CD4-positive, alpha-beta memory T cell (primary cell): ENCODE data around the gene ZRSR2. TPM values are rescaled to one million over a fixed set of nuclear protein-coding genes. Genes with fewer than 3 reads are reported as not detected.
A peak's percentile ranks its signal among the peaks of the same experiment; 100 is the strongest.

Experiments used
- CTCF ChIA-PET: fragments of 350-600 bp; sonication (Branson Sonifier 250); formaldehyde crosslinking; loops from one replicate; lab custom pipeline; 2021; ENCODE audit warnings: inconsistent platforms; ENCODE audit not compliant: partially characterized antibody; lab: Charles Lee
- POLR2A ChIA-PET: fragments of 350-600 bp; sonication (Branson Sonifier 250); formaldehyde crosslinking; loops from one replicate; lab custom pipeline; 2021; ENCODE audit not compliant: partially characterized antibody; lab: Charles Lee
- DNase-seq, 5 donors: peaks; one replicate each; pipeline versions ENCODE4 v3.0.0 to v3.0.0-alpha.2; 2020 to 2022; ENCODE audit warnings: mixed read lengths in 1 of 5
- H3K27ac ChIP-seq: one replicate; pipeline ENCODE4 v1.7.0; 2013; ENCODE audit warnings: low read depth, low read length
- H3K27me3 ChIP-seq: 2 replicates; pipeline ENCODE4 v1.7.0; 2013; ENCODE audit warnings: mild to moderate bottlenecking, low read length, moderate library complexity; ENCODE audit not compliant: insufficient read depth
- H3K36me3 ChIP-seq: 2 replicates; pipeline ENCODE4 v1.7.0; 2013; ENCODE audit warnings: mild to moderate bottlenecking, low read length, moderate library complexity; ENCODE audit not compliant: insufficient read depth
- H3K4me1 ChIP-seq: 2 replicates; pipeline ENCODE4 v1.7.0; 2013; ENCODE audit warnings: mild to moderate bottlenecking, low read length, moderate library complexity; ENCODE audit not compliant: insufficient read depth
- H3K4me3 ChIP-seq, 2 donors: one replicate each; pipeline ENCODE4 v1.7.0; 2013; ENCODE audit warnings: low read length in 2 of 2, mild to moderate bottlenecking in 1 of 2
- H3K9me3 ChIP-seq, 2 donors: one replicate each; pipeline ENCODE4 v1.7.0; 2013; ENCODE audit warnings: low read length in 2 of 2, control low read depth in 1 of 2; ENCODE audit not compliant: control insufficient read depth in 1 of 2
- H3K27ac Mint-ChIP-seq, 7 donors: one replicate each; pipeline ENCODE4 v1.8.0; 2020 to 2021; ENCODE audit warnings: mixed read lengths in 7 of 7, mild to moderate bottlenecking in 6 of 7, inconsistent platforms in 3 of 7, moderate library complexity in 3 of 7
- H3K27me3 Mint-ChIP-seq, 2 donors: one replicate each; pipeline ENCODE4 v1.8.0; 2020 to 2021; ENCODE audit warnings: mixed read lengths in 2 of 2
- H3K36me3 Mint-ChIP-seq, 2 donors: one replicate each; pipeline ENCODE4 v1.8.0; 2020 to 2021; ENCODE audit warnings: mixed read lengths in 2 of 2, inconsistent platforms in 1 of 2, mild to moderate bottlenecking in 1 of 2
- H3K4me1 Mint-ChIP-seq, 4 donors: one replicate each; pipeline ENCODE4 v1.8.0; 2020 to 2021; ENCODE audit warnings: mixed read lengths in 4 of 4, mild to moderate bottlenecking in 1 of 4
- H3K4me3 Mint-ChIP-seq, 8 donors: one replicate each; pipeline ENCODE4 v1.8.0; 2020 to 2021; ENCODE audit warnings: mixed read lengths in 8 of 8, mild to moderate bottlenecking in 7 of 8, moderate library complexity in 6 of 8, inconsistent platforms in 3 of 8
- H3K9me3 Mint-ChIP-seq, 8 donors: one replicate each; pipeline ENCODE4 v1.8.0; 2020 to 2021; ENCODE audit warnings: mixed read lengths in 8 of 8, mild to moderate bottlenecking in 5 of 8, inconsistent platforms in 3 of 8, moderate library complexity in 1 of 8
- intact Hi-C: fragments of 100-400 bp; cut with micrococcal nuclease; formaldehyde crosslinking; loops from one replicate; pipeline ENCODE4 v1.15.1; 2023
- polyA plus RNA-seq, 2 donors: library from polyadenylated mRNA; unstranded; fragments of 300-500 nt; fragmentation: Illumina TruSeq; gene quantifications; one replicate each; pipeline ENCODE4 v1.2.3, GENCODE V29; 2021
- total RNA-seq, 2 experiments: library from RNA; stranded (reverse); gene quantifications; one replicate each; pipeline ENCODE4 v1.2.3, GENCODE V29; 2021

ZRSR2 gene
- total and polyA plus RNA-seq, 4 experiments from 2014 or later, result 19.5 to 42.2 (median 30.4) TPM

DNA sequence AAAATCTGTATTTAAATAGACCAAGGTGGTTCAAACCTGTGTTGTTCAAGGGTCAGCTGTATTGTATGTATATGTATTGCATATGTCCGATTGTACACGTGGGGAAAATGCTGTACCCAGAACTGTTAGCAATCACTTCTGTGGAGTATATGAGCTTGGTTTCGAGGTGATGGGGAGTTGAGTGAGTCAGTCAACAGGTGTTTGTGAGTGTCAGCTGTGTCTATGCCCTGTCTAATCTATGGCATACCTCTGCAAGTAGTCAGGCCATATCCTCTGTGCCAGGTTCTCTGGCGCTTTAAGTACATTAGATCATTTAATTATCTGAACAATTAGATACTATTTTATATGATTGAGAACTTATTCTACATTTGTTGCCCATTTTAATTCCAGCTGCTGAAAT is 7.4 kb downstream of the ZRSR2 start:
- Mint-ChIP-seq H3K27me3 (no peaks in the 10 kb centered on the region), H3K27ac (peak overlapping the region in 1 of 7 donors; percentile 63), H3K9me3 (no peaks in the 10 kb centered on the region), H3K4me1 (peaks cover 24 to 57% (median 44%) of the 10 kb centered on the region in 4 donors), H3K36me3 (peaks cover 38 to 52% of the 10 kb centered on the region in 2 donors), H3K4me3 (peak overlapping the region in 2 of 8 donors; percentile 40 to 64)
- no peaks in the 10 kb centered on the region for H3K9me3 ChIP-seq
- no peak overlapping the region for H3K27ac ChIP-seq
- POLR2A ChIA-PET, result no interaction called here
- H3K4me3 ChIP-seq, result no peak overlapping the region
- no peaks in the 10 kb centered on the region for H3K27me3 ChIP-seq
- DNase-seq, result no peak
- CTCF ChIA-PET, result no interaction called here
- intact Hi-C loops, result no loop called here
- H3K36me3 ChIP-seq, result no peaks in the 10 kb centered on the region
- H3K4me1 ChIP-seq, result peaks cover 21% of the 10 kb centered on the region

GRCh38 chrX:15804563-15804962 is 14.3 kb downstream of the ZRSR2 start:
- H3K27ac ChIP-seq, result no peak overlapping the region
- DNase-seq, result no peak
- ChIA-PET POLR2A (interaction anchor here (1.0 kb wide), 2 partner anchors 13 to 19 kb away, joined by 3 read pairs; no protein-coding TSS in a partner anchor), CTCF (interaction anchor here (1.2 kb wide), 1 partner anchor 46 kb away, joined by 3 read pairs; no protein-coding TSS in a partner anchor)
- no peaks in the 10 kb centered on the region for H3K4me1 ChIP-seq
- H3K27me3 ChIP-seq, result no peaks in the 10 kb centered on the region
- no peaks in the 10 kb centered on the region for H3K27me3 Mint-ChIP-seq
- no peak overlapping the region for H3K27ac Mint-ChIP-seq
- no peaks in the 10 kb centered on the region for H3K9me3 ChIP-seq
- H3K36me3 Mint-ChIP-seq, result peaks cover 43 to 44% of the 10 kb centered on the region in 2 donors
- H3K4me1 Mint-ChIP-seq, result peaks cover 0 to 3% (median 1%) of the 10 kb centered on the region in 4 donors
- H3K4me3 ChIP-seq, result no peak overlapping the region
- intact Hi-C loops, result loop anchor here (5.0 kb wide), 1 partner anchor 37 kb away; no protein-coding TSS in a partner anchor
- H3K36me3 ChIP-seq, result peaks cover 4% of the 10 kb centered on the region
- H3K4me3 Mint-ChIP-seq, result no peak overlapping the region
- H3K9me3 Mint-ChIP-seq, result no peaks in the 10 kb centered on the region

- Mint-ChIP-seq H3K9me3 (no peaks in the 10 kb centered on the region), H3K4me1 (peaks cover 0 to 5% (median 2%) of the 10 kb centered on the region in 4 donors), H3K4me3 (no peak overlapping the region), H3K27me3 (no peaks in the 10 kb centered on the region), H3K27ac (no peak overlapping the region), H3K36me3 (peaks cover 47 to 67% of the 10 kb centered on the region in 2 donors)
- peaks cover 15% of the 10 kb centered on the region for H3K36me3 ChIP-seq
- intact Hi-C loops, result no loop called here
- no peaks in the 10 kb centered on the region for H3K27me3 ChIP-seq
- DNase-seq, result no peak
- CTCF ChIA-PET, result no interaction called here
- no peaks in the 10 kb centered on the region for H3K9me3 ChIP-seq
- no peak overlapping the region for H3K4me3 ChIP-seq
- H3K27ac ChIP-seq, result no peak overlapping the region
- no peaks in the 10 kb centered on the region for H3K4me1 ChIP-seq
- POLR2A ChIA-PET, result no interaction called here
Observed at GRCh38 chrX:15808254-15808653, 18.0 kb downstream of the ZRSR2 start.

DNA sequence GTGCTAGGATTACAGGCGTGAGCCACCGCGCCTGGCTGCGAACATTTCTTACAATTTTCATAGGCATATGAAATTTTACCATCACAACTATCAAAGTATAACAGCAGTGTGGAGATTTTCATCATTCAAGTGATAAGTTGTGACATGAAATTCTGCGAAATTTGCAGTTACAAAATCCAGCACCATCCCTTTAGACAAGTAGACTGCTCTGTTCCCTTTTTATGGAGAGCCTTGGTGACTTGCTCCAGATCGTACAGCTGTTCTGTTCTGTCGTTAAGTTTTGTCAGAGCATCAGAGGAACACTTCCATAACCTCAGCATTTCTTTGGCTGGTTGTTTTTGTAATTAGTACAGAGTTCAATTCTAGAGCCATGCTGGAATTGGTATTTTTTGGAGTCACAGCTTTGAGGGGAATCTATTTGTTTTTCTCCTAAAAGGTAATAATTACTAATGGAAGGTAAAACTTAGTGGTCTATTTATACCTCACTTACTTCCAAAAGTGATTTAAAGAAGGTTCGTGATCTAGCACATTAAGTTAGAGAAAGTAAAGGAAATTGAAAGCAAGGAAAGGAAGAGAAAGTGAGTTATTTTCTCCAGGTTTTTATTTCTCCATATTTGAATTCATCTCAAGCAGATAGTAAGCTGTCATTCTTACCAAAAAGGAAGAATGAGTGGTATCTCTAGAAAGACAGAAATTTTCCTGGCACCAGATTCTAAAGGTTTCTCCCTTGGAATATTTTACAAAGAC is 22.1 kb downstream of the ZRSR2 start:
- H3K27me3 Mint-ChIP-seq, result no peaks in the 10 kb centered on the region
- Histone ChIP-seq H3K27me3 (no peaks in the 10 kb centered on the region), H3K4me3 (no peak overlapping the region), H3K27ac (no peak overlapping the region), H3K36me3 (peaks cover 10% of the 10 kb centered on the region), H3K9me3 (no peaks in the 10 kb centered on the region), H3K4me1 (peaks cover 30% of the 10 kb centered on the region)
- H3K4me1 Mint-ChIP-seq, result peaks cover 20 to 32% (median 29%) of the 10 kb centered on the region in 4 donors
- peaks cover 48 to 51% of the 10 kb centered on the region in 2 donors for H3K36me3 Mint-ChIP-seq
- intact Hi-C loops, result no loop called here
- H3K27ac Mint-ChIP-seq, result peak overlapping the region in 1 of 7 donors; percentile 14
- CTCF ChIA-PET, result no interaction called here
- peaks cover 0 to 2% (median 0%) of the 10 kb centered on the region in 8 donors for H3K9me3 Mint-ChIP-seq
- H3K4me3 Mint-ChIP-seq, result no peak overlapping the region
- no peak for DNase-seq
- POLR2A ChIA-PET, result interaction anchor here (0.6 kb wide), 1 partner anchor 30 kb away, joined by 3 read pairs; no protein-coding TSS in a partner anchor

- H3K36me3 Mint-ChIP-seq, result peaks cover 44 to 56% of the 10 kb centered on the region in 2 donors
- no peaks in the 10 kb centered on the region for H3K27me3 Mint-ChIP-seq
- no peak overlapping the region for H3K4me3 Mint-ChIP-seq
- POLR2A ChIA-PET, result interaction anchor here (2.4 kb wide), 1 partner anchor 42 kb away, joined by 7 read pairs; the partner anchor contains the start of gene AP1S2
- H3K4me1 Mint-ChIP-seq, result peaks cover 22 to 36% (median 30%) of the 10 kb centered on the region in 4 donors
- Histone ChIP-seq H3K27ac (no peak overlapping the region), H3K36me3 (peaks cover 10% of the 10 kb centered on the region), H3K4me1 (peaks cover 33% of the 10 kb centered on the region), H3K9me3 (no peaks in the 10 kb centered on the region), H3K4me3 (no peak overlapping the region), H3K27me3 (no peaks in the 10 kb centered on the region)
- peaks cover 0 to 2% (median 0%) of the 10 kb centered on the region in 8 donors for H3K9me3 Mint-ChIP-seq
- CTCF ChIA-PET, result interaction anchor here (0.7 kb wide), 1 partner anchor 444 kb away, joined by 3 read pairs; no protein-coding TSS in a partner anchor
- peak overlapping the region in 1 of 7 donors; percentile 5 for H3K27ac Mint-ChIP-seq
- intact Hi-C loops, result no loop called here
- no peak for DNase-seq
Observed at GRCh38 chrX:15813416-15813815, 23.1 kb downstream of the ZRSR2 start.

DNA sequence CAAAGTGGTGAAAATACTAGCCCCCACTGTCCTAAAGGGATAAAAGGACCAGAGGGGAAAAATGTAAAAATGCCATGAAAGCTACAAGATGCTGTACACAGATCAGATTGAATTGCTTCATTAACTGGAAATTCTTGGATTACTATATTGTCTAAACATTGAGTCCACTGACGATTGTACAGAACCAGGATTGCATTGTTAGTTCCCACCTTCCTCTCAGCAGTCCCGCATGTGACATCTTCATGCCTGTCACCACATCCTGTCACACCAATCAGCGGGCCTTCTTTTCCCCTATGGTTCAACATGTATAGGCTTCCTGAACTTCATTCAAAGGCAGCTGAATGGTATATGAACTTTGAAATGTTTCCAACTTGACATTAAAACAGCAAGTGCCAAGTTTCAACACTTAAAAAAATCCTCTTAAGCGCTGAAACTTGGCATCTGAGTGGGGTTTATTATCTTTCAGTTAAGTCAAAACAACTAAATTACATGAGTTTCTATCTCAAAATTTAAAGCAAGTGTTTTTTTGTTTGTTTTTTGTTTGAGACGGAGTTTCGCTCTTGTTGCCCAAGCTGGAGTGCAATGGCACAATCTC is 24.6 kb downstream of the ZRSR2 start:
- intact Hi-C loops, result no loop called here
- DNase-seq, result no peak
- peaks cover 39 to 44% of the 10 kb centered on the region in 2 donors for H3K36me3 Mint-ChIP-seq
- ChIA-PET CTCF (interaction anchor here (1.1 to 1.5 kb wide), 4 partner anchors 24 to 882 kb away, joined by 3 to 8 read pairs (median 4); partner anchors contain the start of gene ZRSR2), POLR2A (interaction anchor here (2.2 to 2.4 kb wide), 2 partner anchors 25 to 40 kb away, joined by 7 to 12 read pairs; partner anchors contain the start of genes AP1S2 and ZRSR2)
- no peak overlapping the region for H3K4me3 Mint-ChIP-seq
- peak overlapping the region in 6 of 7 donors; percentile 3 to 71 (median 18) for H3K27ac Mint-ChIP-seq
- Histone ChIP-seq H3K4me1 (peaks cover 33% of the 10 kb centered on the region), H3K27ac (no peak overlapping the region), H3K27me3 (no peaks in the 10 kb centered on the region), H3K9me3 (no peaks in the 10 kb centered on the region), H3K4me3 (no peak overlapping the region), H3K36me3 (peaks cover 11% of the 10 kb centered on the region)
- peaks cover 22 to 36% (median 30%) of the 10 kb centered on the region in 4 donors for H3K4me1 Mint-ChIP-seq
- no peaks in the 10 kb centered on the region for H3K27me3 Mint-ChIP-seq
- H3K9me3 Mint-ChIP-seq, result peaks cover 0 to 2% (median 0%) of the 10 kb centered on the region in 8 donors
